ENCODE results near the gene NEDD4L.

NEDD4L gene

GRCh38 chr18:58187674-58188073 is 143.6 kb downstream of the NEDD4L start:
- DNase-seq, result no peak

DNA sequence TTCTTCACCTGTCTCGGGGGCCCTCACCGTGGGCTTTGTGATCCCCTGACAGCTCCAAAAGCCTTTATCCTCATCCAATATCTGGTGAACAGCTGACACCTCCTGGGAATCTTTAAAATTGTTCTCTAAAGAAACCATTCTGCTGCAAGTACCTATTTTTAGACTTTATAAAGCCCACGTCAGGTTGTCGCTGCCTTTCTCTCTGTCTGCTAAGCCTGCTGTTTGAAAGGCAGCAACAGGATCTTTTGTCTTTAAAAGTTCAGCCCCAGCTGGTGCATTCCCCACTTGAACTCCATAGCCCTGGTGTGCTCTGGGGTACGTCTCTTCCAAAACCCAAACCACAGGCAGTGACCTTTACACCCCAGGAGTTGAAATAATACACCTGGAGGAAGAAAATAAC is 145.0 kb downstream of the NEDD4L start:
- DNase-seq, result no peak

DNA sequence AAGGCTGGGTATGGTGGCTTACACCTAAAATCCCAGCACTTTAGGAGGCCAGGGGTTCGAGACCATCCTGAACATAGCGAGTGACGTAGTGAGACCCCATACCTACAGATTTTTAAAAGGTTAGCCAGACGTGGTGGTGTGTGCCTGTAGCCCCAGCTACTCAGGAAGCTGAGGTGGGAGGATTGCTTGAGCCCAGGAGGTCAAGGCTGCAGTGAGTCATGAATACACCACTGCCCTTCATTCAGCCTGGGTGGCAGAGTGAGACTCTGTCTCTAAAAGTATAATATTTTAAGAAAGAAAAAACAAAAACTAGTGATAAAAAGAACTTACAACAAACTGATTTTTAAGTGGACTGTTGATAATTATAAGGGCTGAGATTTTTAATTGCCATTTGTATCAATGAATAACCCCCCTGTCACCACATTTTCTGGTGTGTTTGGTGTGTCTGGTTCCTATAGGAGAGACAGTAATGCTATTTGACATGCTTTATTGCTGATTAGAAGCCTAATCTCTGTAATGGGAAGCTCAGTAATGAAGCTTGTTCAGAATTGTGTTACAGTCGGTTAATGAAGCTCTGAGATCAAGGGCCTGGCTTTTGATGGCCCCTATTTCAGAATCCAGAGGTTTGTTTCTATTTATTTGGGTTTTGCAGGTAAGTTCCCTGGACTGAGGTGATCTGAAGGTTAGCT is 147.0 kb downstream of the NEDD4L start:
- DNase-seq, result no peak

GRCh38 chr18:58191626-58192025 is 147.6 kb downstream of the NEDD4L start:
- DNase-seq, result no peak

GRCh38 chr18:58192519-58192918 is 148.5 kb downstream of the NEDD4L start:
- DNase-seq, result no peak

- DNase-seq, result peak; percentile 37
These were observed 150.0 kb downstream of the NEDD4L start for GRCh38 chr18:58194028-58194427.

DNA sequence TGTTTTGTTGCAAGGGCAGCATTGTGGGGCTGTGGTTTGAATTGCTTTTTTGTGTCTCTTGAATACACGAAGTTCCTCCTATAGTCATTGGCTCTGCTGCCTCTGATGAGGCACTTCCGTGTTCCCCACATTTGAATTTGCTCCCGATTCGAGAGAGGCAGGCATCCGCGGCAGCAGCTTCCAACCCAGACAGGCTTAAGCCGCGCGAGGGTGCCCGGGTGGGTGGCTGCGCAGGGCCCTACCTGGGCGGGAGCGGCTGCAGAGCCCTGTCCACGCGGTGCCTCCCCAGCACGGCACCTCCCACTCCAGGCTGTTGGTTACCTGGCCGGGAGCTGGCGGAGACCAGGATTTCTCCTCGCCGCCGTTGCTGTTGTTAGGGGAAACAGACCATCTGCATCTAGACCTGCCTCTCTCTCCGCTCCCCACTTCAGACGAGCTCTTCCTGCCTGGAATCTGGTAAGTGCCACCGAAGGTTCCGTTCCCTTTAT is 151.3 kb downstream of the NEDD4L start:
- DNase-seq, result no peak

DNA sequence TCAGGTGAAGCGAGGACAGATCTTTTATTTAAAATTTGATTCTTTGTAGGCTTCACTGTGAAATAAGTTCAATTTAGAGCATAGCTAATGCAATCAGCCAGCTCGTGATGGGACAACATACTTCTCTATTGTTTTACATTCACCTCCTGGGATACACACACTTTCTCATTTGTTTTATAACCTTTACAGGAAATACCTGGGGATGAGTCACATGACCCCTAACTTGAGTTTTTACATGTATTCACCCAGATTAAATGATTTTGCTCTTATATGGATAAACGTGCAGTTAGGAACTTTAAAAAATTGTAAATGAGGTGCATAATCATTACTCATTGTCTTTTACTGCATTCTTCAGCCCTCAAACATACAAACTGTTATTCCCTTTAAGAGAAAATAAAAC is 152.1 kb downstream of the NEDD4L start:
- peak; percentile 57 for DNase-seq

GRCh38 chr18:58196881-58197872 is 153.2 kb downstream of the NEDD4L start:
- DNase-seq, result no peak

DNA sequence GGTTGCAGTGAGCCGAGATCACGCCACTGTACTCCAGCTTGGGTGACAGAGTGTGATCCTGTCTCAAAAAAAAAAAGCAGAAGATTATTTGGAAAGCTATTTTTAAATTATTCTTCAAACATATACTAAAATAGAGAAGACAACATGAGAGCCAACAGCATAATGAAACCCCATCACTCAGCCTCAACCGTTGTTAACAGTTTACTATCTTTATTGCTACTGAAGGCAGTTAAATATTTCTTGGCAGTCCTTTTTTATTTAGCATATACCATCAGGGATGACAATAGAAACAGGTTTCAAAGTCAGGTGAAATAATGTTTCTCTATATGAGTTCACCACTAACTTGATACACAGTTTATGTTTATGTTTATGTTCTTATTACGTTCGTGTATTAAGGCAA is 157.2 kb downstream of the NEDD4L start:
- DNase-seq, result no peak

DNA sequence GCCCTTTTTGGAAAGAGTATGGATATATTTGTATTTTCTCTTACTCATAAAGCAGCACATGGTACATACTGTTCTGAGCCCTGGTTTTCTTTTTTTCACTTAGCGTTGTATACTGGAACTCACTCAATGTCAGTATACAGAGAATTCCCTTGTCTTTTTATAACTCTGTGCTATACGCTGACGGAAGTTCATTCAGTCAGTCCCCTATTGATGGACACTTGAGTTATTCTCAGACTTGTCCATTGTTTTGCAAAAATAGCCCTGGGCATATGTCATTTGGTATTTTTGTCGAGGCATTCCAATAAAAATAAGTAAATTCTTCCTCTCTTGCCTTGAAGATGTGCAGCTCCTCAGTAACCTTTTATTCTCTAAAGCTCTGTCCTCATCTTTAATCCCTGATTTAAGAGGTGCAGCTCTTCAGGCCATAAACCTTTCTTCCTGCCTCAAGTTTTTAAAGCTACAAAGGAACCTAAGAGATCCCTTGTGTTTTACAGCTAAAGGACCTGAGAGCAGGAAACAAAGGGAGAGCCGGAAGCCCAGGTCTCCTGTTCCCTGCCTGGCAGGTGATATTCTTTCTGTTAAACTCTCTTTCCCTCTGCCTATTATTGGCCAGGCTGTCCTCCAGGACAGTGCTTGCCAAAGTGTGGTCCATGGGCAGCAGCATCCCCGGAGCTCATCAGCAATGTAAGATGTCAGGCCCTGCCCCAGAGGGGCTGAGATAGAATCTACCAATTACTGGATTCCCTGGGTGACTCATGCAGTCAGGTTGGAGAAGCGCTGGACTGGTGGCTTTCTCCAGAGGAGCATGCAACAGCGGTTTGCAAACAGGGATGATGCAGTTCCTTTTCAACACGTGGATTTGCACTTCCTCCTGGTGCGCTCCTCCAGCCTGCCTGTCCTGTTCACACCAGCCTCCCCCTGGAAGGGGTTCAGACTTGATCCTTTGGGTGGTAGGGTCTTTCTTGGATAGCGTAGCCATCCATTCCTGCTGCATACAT is 158.0 kb downstream of the NEDD4L start:
- DNase-seq, result peak; percentile 65

DNA sequence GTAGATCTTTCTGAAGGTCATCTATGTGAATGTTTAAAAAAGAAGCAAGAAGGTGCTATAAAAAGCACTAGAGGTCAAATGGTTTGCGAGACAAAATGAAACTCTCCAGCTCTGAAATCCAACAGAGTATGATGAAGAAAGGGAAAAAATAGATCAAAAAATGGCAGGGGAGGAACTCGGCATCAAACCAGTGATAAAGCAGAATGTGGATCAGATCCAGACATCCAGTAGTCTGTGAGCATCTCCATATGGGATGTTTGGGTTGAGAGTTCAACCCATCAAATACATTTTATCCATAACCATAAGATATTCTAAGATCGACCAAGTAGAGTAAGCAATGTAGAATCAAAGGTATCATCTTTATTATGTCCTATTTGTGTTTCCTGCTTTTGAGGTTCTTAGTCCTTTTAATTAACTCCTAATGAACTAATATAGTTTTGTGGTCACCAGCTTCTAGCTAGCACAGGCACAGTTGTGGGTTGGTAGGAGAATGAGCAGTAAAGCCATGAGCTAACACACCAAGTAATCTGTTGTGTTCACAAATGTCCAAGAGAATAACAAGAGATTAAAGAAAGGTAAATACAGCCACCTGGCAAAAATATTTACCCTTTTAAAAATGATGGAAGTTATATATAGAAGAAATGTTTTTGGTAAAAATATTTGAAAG is 160.9 kb downstream of the NEDD4L start:
- no peak for DNase-seq

DNA sequence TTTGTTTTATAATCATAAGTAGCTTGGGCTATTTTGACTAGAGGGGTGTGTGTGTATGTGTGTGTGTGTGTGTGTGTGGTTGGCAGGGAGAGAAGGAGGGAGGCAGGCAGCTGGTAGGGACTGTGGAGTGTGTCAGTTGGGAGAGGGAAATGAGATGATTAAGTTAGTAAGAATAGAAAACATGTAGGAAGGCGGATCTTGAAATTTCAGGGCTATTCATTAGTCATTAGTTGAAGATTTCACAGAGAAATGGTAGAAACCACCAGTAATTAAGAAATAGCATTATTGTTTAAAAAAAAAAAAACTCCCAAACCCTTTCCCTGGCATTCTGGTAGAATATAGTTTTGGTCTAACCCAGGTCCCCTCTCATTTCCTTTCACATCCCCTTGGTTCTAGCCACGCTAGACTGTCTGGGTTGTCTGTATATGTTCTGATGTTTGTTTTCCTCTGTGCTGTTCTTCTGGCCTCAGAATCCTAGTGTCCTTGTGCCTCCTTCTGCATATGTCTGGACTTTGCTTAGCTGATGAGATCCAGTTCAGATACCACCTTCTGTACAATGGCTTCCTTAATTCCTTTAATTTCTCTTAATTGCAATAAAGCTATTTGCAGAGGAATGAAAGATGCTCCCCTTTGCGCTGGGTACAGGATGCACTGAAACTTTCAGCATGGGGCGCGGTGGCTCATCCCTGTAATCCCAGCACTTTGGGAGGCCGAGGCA is 161.6 kb downstream of the NEDD4L start:
- DNase-seq, result peak; percentile 90

DNA sequence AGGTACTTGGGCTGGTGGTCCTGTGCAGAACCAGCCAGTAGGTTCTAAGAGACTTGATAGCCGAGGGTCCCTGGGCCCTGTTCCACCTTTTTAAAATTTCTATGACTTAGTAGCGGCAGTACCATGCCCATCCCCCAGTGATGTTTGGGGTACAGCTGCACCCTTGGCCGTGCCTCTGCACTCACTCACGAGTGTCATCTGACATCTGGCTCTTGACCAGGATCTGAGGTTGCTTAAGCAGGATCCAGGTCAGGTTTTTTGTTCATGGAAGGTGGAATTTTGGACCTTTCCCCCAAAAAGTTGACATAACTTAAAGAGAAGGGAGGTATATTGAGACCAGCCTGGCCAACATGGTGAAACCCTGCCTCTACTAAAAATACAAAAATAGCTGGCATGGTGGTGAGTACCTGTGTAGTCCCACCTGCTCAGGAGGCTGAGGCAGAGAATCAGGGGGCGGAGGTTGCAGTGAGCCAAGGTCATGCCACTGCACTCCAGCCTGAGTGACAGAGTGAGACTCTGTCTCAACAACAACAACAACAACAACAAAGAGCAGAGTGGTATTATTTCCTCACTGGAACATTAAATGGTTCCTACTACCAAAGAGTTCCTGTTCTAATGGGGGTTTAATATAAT is 163.6 kb downstream of the NEDD4L start:
- no peak for DNase-seq

GRCh38 chr18:58208207-58208932 is 164.3 kb downstream of the NEDD4L start:
- DNase-seq, result peak; percentile 59

- peak; percentile 55 for DNase-seq
These were observed 165.3 kb downstream of the NEDD4L start for GRCh38 chr18:58209326-58209725.

DNA sequence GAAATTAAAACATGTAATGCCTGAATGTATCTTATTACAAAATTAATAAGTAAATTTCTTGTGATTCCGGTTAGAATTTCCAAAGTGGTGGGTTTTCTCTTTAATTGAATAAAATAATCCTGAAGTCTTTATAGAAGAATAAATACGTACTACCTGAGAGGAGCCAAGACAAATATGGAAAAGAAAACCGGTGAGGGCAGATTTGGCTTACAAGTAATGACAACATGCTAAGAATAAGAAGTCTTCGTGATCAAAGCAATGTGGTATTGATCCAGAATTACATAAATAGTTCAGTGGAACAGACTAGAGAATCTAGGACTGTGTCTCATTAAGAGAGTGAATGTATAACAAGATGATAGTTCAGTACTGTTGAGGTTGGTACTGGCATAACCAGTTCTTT is 167.5 kb downstream of the NEDD4L start:
- DNase-seq, result no peak

DNA sequence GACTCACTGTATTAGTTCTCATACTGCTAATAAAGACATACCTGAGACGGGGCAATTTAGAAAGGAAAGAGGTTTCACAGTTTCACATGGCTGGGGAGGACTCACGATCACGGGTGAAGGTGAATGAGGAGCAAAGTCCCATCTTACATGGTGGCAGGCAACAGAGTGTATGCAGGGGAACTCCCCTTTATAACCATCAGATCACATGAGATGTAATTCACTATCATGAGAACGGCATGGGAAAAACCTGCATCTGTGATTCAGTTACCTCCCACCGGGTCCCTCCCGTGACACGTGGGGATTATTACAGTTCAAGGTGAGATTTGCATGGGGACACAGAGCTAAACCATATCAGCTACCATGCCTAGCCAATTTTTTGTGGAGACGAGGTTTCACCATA is 168.2 kb downstream of the NEDD4L start:
- no peak for DNase-seq

- DNase-seq, result peak; percentile 94
These were observed 169.4 kb downstream of the NEDD4L start for GRCh38 chr18:58213440-58213839.

GRCh38 chr18:58215011-58215410 is 171.0 kb downstream of the NEDD4L start:
- no peak for DNase-seq
